GM19467 (cell line): ENCODE data around the gene MESP2.

Experiments
- ATAC-seq: cut with Tn5 transposase; IDR thresholded peaks from one replicate; pipeline ENCODE4 v1.9.1; 2021; ENCODE audit warnings: mild to moderate bottlenecking, moderate library complexity; ENCODE audit not compliant: unreplicated experiment

Gene MESP2

GRCh38 chr15:89755701-89756100, 20.4 kb upstream of the MESP2 start:
- ATAC-seq: no peak

GRCh38 chr15:89756897-89757296, 19.2 kb upstream of the MESP2 start:
- ATAC-seq: no peak

GRCh38 chr15:89758283-89758682, 17.8 kb upstream of the MESP2 start:
- no peak for ATAC-seq

- ATAC-seq: no peak
These were observed 17.2 kb upstream of the MESP2 start for GRCh38 chr15:89758981-89759380.

GRCh38 chr15:89759835-89760234, 16.3 kb upstream of the MESP2 start:
- no peak for ATAC-seq

- no peak for ATAC-seq
These were observed 15.7 kb upstream of the MESP2 start for GRCh38 chr15:89760303-89761008.

- ATAC-seq: peak; percentile 47
These were observed 14.9 kb upstream of the MESP2 start for GRCh38 chr15:89761009-89761831.

GRCh38 chr15:89761929-89762328, 14.2 kb upstream of the MESP2 start:
- ATAC-seq: no peak

GRCh38 chr15:89765694-89766093, 10.4 kb upstream of the MESP2 start:
- no peak for ATAC-seq

- no peak for ATAC-seq
These were observed 9.5 kb upstream of the MESP2 start for GRCh38 chr15:89766357-89767311.

GRCh38 chr15:89767411-89767915, 8.7 kb upstream of the MESP2 start:
- ATAC-seq: no peak

- no peak for ATAC-seq
These were observed 8.0 kb upstream of the MESP2 start for GRCh38 chr15:89768071-89768500.

GRCh38 chr15:89769366-89769765, 6.8 kb upstream of the MESP2 start:
- ATAC-seq: no peak

- no peak for ATAC-seq
These were observed 6.1 kb upstream of the MESP2 start for GRCh38 chr15:89770041-89770440.

GRCh38 chr15:89772932-89773583, 3.1 kb upstream of the MESP2 start:
- ATAC-seq: no peak

GRCh38 chr15:89774492-89774891, 1.6 kb upstream of the MESP2 start:
- ATAC-seq: no peak

GRCh38 chr15:89775815-89776214, 317 bp upstream of the MESP2 start:
- no peak for ATAC-seq

- ATAC-seq: no peak
These were observed 1.1 kb downstream of the MESP2 start for GRCh38 chr15:89777073-89777751.

- no peak for ATAC-seq
These were observed 1.7 kb downstream of the MESP2 start for GRCh38 chr15:89777782-89778380.
